ENCODE results near the gene PEX1.
"Not testable (repeated sequence)": the region's sequence is repeated elsewhere in the genome, so short reads cannot be mapped to it uniquely, and the experiment has no call there.

Gene PEX1

DNA sequence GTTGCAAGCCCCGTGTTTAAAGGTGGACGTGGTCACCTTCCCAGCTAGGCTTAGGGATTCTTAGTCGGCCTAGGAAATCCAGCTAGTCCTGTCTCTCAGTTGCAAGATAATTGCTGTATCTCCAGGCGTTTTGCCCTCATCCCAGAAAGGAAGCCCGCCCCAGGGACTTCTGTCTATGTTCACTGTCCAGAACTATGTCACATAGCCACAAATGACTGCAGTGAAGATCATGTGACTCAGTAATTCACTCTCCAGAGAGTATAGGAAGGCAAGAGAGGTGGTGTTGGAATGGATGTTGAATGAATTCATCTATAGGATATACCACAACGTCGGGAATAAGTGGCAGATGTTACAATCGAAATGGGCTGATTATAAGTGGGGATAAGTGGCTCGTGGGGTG is 50.2 kb downstream of the PEX1 start:
- Histone ChIP-seq H3K36me3 (replicated peaks; ENCODE audit: low read depth, low read length) (no peaks in the 10 kb centered on the region), H3K9me3 (ENCODE audit: insufficient read depth, low read length) (no peaks in the 10 kb centered on the region), H3K4me3 (ENCODE audit: low read length) (no peak overlapping the region), H3K4me2 (ENCODE audit: low read length) (no peak overlapping the region), H3K9ac (ENCODE audit: low read length) (no peak overlapping the region), H3K27ac (ENCODE audit: low read length) (no peak overlapping the region), H2AFZ (ENCODE audit: low read depth, low read length) (no peak overlapping the region), H3K27me3 (ENCODE audit: low read depth, low read length) (no peaks in the 10 kb centered on the region), H3K79me2 (ENCODE audit: low read length) (no peaks in the 10 kb centered on the region), H3K4me1 (ENCODE audit: low read length) (no peaks in the 10 kb centered on the region), H4K20me1 (ENCODE audit: insufficient read depth, low read length) (no peaks in the 10 kb centered on the region)
- TF ChIP-seq, protein P1, sequence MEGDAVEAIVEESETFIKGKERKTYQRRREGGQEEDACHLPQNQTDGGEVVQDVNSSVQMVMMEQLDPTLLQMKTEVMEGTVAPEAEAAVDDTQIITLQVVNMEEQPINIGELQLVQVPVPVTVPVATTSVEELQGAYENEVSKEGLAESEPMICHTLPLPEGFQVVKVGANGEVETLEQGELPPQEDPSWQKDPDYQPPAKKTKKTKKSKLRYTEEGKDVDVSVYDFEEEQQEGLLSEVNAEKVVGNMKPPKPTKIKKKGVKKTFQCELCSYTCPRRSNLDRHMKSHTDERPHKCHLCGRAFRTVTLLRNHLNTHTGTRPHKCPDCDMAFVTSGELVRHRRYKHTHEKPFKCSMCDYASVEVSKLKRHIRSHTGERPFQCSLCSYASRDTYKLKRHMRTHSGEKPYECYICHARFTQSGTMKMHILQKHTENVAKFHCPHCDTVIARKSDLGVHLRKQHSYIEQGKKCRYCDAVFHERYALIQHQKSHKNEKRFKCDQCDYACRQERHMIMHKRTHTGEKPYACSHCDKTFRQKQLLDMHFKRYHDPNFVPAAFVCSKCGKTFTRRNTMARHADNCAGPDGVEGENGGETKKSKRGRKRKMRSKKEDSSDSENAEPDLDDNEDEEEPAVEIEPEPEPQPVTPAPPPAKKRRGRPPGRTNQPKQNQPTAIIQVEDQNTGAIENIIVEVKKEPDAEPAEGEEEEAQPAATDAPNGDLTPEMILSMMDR (IDR thresholded peaks at IDR 0.05; ENCODE audit: low read depth, low read length): no peak
- no peak for TF ChIP-seq EZH2phosphoT487 (IDR thresholded peaks at IDR 0.05; ENCODE audit: low read depth)

DNA sequence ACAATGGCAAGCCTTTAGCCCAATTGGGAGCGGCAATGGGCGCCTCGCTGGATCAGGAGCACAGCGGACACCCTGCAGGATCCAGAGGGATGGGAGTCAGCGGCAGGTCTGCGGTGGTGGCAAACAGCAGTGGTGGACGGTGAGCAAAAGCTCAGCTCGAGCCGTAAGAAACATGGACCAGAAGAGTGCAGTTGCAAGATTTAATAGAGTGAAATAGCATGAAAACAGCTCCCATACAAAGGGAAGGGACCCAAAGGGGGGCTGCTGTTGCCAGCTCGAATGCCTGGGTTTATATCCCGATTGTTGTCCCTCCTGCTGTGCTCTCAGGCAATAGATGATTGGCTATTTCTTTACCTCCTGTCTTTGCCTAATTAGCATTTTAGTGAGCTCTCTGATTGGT is 50.6 kb downstream of the PEX1 start, which contains the start of gene ERVW-1:
TSS of gene ERVW-1 (minus strand) at position 266 of the 400 bp plus-strand sequence. CDS start 7,565 bp downstream, outside the sequence.
- not testable (repeated sequence) for H3K36me3 ChIP-seq (replicated peaks; ENCODE audit: low read depth, low read length); H3K9me3 ChIP-seq (ENCODE audit: insufficient read depth, low read length); H3K4me3 ChIP-seq (ENCODE audit: low read length); H3K79me2 ChIP-seq (ENCODE audit: low read length); H3K27me3 ChIP-seq (ENCODE audit: low read depth, low read length); H3K9ac ChIP-seq (ENCODE audit: low read length); H3K4me1 ChIP-seq (ENCODE audit: low read length); H3K27ac ChIP-seq (ENCODE audit: low read length); H2AFZ ChIP-seq (ENCODE audit: low read depth, low read length); H4K20me1 ChIP-seq (ENCODE audit: insufficient read depth, low read length); H3K4me2 ChIP-seq (ENCODE audit: low read length)

DNA sequence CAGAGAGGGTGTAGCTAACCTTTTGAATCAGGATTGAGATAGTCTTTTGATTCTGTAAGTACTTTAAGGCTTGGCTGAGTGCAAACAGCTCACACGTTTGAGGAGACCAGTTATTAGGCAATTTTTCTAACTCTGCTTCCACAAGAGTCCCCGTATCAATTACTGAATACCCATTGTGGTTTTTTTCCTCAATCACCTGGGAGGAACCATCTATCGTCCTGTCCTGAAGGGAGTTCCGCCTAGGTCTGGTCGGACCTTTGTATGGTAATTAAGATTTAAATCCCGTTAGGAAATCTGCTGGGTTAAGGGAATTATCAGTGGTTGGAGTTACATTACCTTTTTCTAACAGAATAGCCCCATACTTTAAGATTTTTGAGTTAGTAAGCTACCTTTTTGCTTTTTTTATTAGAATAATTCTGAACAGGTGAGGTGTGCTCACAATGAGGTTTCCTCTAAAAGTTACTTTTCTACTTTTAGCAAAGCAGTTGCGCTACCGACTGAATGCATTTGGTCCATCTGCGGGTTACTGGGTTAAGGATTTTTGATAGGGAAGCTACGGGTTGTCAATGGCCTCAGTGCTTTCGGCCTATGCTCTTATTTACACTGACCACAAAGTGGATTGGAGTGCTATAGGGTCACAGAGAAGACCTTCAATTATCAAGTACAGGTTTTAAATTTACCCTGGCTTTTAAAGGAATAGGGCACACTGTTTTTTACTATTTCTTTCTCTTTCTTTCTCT is 52.3 kb downstream of the PEX1 start:
- not testable (repeated sequence) for H3K79me2 ChIP-seq (ENCODE audit: low read length); H3K27ac ChIP-seq (ENCODE audit: low read length); H3K27me3 ChIP-seq (ENCODE audit: low read depth, low read length); H4K20me1 ChIP-seq (ENCODE audit: insufficient read depth, low read length); H2AFZ ChIP-seq (ENCODE audit: low read depth, low read length); H3K4me3 ChIP-seq (ENCODE audit: low read length); H3K9me3 ChIP-seq (ENCODE audit: insufficient read depth, low read length); H3K4me1 ChIP-seq (ENCODE audit: low read length); H3K4me2 ChIP-seq (ENCODE audit: low read length); H3K36me3 ChIP-seq (replicated peaks; ENCODE audit: low read depth, low read length); H3K9ac ChIP-seq (ENCODE audit: low read length)

DNA sequence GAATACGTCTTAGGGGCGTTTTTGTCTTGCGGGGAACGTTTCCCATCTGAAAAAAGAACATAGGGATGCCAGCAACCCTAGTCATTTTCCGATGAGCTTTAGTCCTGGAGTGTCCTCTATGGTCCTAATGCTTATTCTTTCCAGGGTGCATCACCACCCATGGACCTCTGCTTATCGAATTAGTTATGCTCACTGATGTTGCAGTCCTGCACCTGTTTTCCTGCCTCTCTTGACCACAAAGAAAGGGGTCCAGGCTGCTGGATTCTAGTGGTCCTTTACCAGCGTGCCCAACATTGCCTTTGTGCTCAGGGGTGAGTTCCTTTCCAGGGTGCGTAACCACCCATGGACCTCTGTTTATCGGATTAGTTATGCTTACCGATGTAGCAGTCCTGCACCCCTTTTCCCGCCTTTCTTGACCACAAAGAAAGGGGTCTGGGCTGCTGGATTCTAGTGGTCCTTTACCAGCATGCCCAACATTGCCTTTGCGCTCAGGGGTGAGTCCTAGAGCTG is 53.0 kb downstream of the PEX1 start:
- H3K27ac ChIP-seq (ENCODE audit: low read length); H3K4me3 ChIP-seq (ENCODE audit: low read length); H3K4me1 ChIP-seq (ENCODE audit: low read length); H3K9ac ChIP-seq (ENCODE audit: low read length); H3K79me2 ChIP-seq (ENCODE audit: low read length); H4K20me1 ChIP-seq (ENCODE audit: insufficient read depth, low read length); H3K27me3 ChIP-seq (ENCODE audit: low read depth, low read length); H3K36me3 ChIP-seq (replicated peaks; ENCODE audit: low read depth, low read length); H3K9me3 ChIP-seq (ENCODE audit: insufficient read depth, low read length); H2AFZ ChIP-seq (ENCODE audit: low read depth, low read length); H3K4me2 ChIP-seq (ENCODE audit: low read length): not testable (repeated sequence)

DNA sequence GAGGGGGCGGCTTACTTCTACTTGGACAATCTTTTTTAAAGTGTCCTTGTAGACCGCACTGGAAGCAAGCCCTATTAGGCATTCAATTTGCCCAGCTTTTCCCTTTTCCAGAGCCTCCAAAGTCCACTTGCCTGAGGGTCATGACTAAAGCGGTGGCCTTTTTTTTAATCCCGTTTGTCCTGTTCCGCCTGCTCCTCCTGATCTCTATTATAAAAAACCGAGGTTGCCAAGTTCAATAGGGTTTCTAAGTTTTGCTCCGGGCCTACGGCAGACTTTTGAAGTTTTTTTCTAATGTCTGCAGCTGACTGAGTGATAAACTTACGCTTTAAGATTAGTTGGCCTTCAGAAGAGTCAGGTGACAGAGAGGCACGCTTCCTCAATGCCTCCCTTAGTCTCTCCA is 54.3 kb downstream of the PEX1 start:
- H3K27ac ChIP-seq (ENCODE audit: low read length): not testable (repeated sequence)

DNA sequence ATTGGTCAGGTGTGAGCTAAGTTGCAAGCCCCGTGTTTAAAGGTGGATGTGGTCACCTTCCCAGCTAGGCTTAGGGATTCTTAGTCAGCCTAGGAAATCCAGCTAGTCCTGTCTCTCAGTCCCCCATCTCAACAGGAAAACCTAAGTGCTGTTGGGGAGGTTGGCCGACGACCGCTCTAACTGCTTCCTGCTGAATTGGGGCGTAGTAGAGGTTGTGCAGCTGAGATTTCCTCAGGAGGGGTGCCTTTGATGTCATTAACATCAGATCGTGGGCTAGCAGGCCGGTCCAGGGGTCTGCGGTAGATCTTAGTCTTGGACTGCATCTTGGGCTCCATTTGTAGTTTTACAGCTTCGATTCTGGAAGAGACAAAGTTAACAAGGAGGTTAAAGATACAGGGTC is 59.7 kb downstream of the PEX1 start:
- H3K4me2 ChIP-seq (ENCODE audit: low read length); H3K27me3 ChIP-seq (ENCODE audit: low read depth, low read length); H3K79me2 ChIP-seq (ENCODE audit: low read length); H3K4me1 ChIP-seq (ENCODE audit: low read length); H4K20me1 ChIP-seq (ENCODE audit: insufficient read depth, low read length); H3K27ac ChIP-seq (ENCODE audit: low read length); H2AFZ ChIP-seq (ENCODE audit: low read depth, low read length); H3K9me3 ChIP-seq (ENCODE audit: insufficient read depth, low read length); H3K9ac ChIP-seq (ENCODE audit: low read length); H3K36me3 ChIP-seq (replicated peaks; ENCODE audit: low read depth, low read length); H3K4me3 ChIP-seq (ENCODE audit: low read length): not testable (repeated sequence)

More for the DNA sequence above, 54.3 kb downstream of the PEX1 start:
- not testable (repeated sequence) for H2AFZ ChIP-seq (ENCODE audit: low read depth, low read length); H3K9ac ChIP-seq (ENCODE audit: low read length); H3K79me2 ChIP-seq (ENCODE audit: low read length); H3K4me1 ChIP-seq (ENCODE audit: low read length); H3K36me3 ChIP-seq (replicated peaks; ENCODE audit: low read depth, low read length); H3K4me2 ChIP-seq (ENCODE audit: low read length); H3K9me3 ChIP-seq (ENCODE audit: insufficient read depth, low read length); H4K20me1 ChIP-seq (ENCODE audit: insufficient read depth, low read length); H3K27me3 ChIP-seq (ENCODE audit: low read depth, low read length); H3K4me3 ChIP-seq (ENCODE audit: low read length)

Measured in OCI-LY3 (cell line).